SK-N-SH (cell line): ENCODE results near the gene CYREN. TPM values are rescaled to one million over a fixed set of nuclear protein-coding genes. Genes with fewer than 3 reads are reported as not detected.

ENCODE experiments used
- CTCF ChIA-PET: fragments of 300-600, 350-600 bp; formaldehyde crosslinking; extraction: SDS; loops from one replicate; lab custom pipeline; 2021; lab: Yijun Ruan, JAX
- POLR2A ChIA-PET: fragments of 350-600 bp; sonication (Branson Sonifier 250); formaldehyde crosslinking; extraction: SDS; loops from one replicate; lab custom pipeline; 2020; ENCODE audit warnings: antibody characterized with exemption, inconsistent platforms; lab: Yijun Ruan, JAX
- DNase-seq: peaks from one replicate; pipeline ENCODE4 v3.0.0; 2012
- H2AFZ ChIP-seq: fragments of 200-600 bp; sonication (generic); 2 replicates; pipeline ENCODE4 v1.8.1; 2016; ENCODE audit warnings: antibody characterized with exemption, mild to moderate bottlenecking, low read depth
- H3F3A ChIP-seq: fragments of 200-600 bp; sonication (generic); replicated peaks from 2 replicates; pipeline ENCODE3; 2016; ENCODE audit warnings: antibody characterized with exemption, mild to moderate bottlenecking; ENCODE audit not compliant: insufficient read depth
- H3K27ac ChIP-seq, 2 experiments: fragments of 200-500 bp in 1 of 2; fragments of 200-600 bp in 1 of 2; sonication (Bioruptor generic) in 1 of 2; sonication (generic), shearing (Covaris generic) in 1 of 2; 2 replicates each; pipeline versions ENCODE4 v1.5.1 to v1.6.1; 2014 to 2016; ENCODE audit warnings: low read depth in 2 of 2, inconsistent platforms in 1 of 2, low read length in 1 of 2, mild to moderate bottlenecking in 1 of 2, mixed read lengths in 1 of 2
- H3K27me3 ChIP-seq: fragments of 200-600 bp; sonication (generic), shearing (Covaris generic); 2 replicates; pipeline ENCODE4 v1.6.1; 2016; ENCODE audit warnings: mixed run types; ENCODE audit not compliant: insufficient read depth
- H3K36me3 ChIP-seq, 2 experiments: fragments of 200-500 bp in 1 of 2; fragments of 200-600 bp in 1 of 2; sonication (Bioruptor generic) in 1 of 2; sonication (generic) in 1 of 2; replicated peaks in 1 of 2; 2 replicates each; pipeline versions ENCODE3 to v1.5.1; 2014 to 2016; ENCODE audit warnings: low read length in 1 of 2, mild to moderate bottlenecking in 1 of 2; ENCODE audit not compliant: insufficient read depth in 2 of 2, control insufficient read depth in 1 of 2
- H3K4me1 ChIP-seq, 2 experiments: fragments of 200-500 bp in 1 of 2; fragments of 200-600 bp in 1 of 2; sonication (Bioruptor generic) in 1 of 2; sonication (generic), shearing (Covaris generic) in 1 of 2; 2 replicates each; pipeline versions ENCODE4 v1.5.1 to v1.6.1; 2014 to 2016; ENCODE audit warnings: low read depth in 1 of 2, low read length in 1 of 2, mixed run types in 1 of 2; ENCODE audit not compliant: insufficient read depth in 2 of 2, control insufficient read depth in 1 of 2
- H3K4me2 ChIP-seq: fragments of 200-600 bp; sonication (generic), shearing (Covaris generic); 2 replicates; pipeline ENCODE4 v1.6.1; 2017; ENCODE audit warnings: mixed run types
- H3K4me3 ChIP-seq, 2 experiments: fragments of 200-500 bp in 1 of 2; fragments of 200-600 bp in 1 of 2; sonication (Bioruptor generic) in 1 of 2; sonication (generic), shearing (Covaris generic) in 1 of 2; 2 replicates each; pipeline versions ENCODE4 v1.5.1 to v1.8.1; 2014 to 2016; ENCODE audit warnings: low read depth in 2 of 2, inconsistent platforms in 1 of 2, low read length in 1 of 2, mild to moderate bottlenecking in 1 of 2, mixed read lengths in 1 of 2, moderate library complexity in 1 of 2
- H3K79me2 ChIP-seq: fragments of 200-600 bp; sonication (generic); 2 replicates; pipeline ENCODE4 v1.8.1; 2017; ENCODE audit warnings: mild to moderate bottlenecking; ENCODE audit not compliant: insufficient read depth
- H3K9ac ChIP-seq: fragments of 200-600 bp; sonication (generic); 2 replicates; pipeline ENCODE4 v1.6.1; 2017; ENCODE audit warnings: mixed run types
- H3K9me2 ChIP-seq: fragments of 200-600 bp; sonication (generic); 2 replicates; pipeline ENCODE4 v1.6.1; 2017; ENCODE audit warnings: mixed run types
- H3K9me3 ChIP-seq: fragments of 200-600 bp; sonication (generic); 2 replicates; pipeline ENCODE4 v1.6.1; 2017; ENCODE audit warnings: mixed run types, mild to moderate bottlenecking, moderate library complexity
- H4K20me1 ChIP-seq: fragments of 200-600 bp; sonication (generic); 2 replicates; pipeline ENCODE4 v1.6.1; 2017; ENCODE audit warnings: mild to moderate bottlenecking, mixed run types; ENCODE audit not compliant: insufficient read depth
- JUND ChIP-seq: IDR thresholded peaks from 2 replicates; pipeline ENCODE4 v1.4.0; 2012
- SMC3 ChIP-seq: IDR thresholded peaks from 2 replicates; pipeline ENCODE4 v1.6.1; 2012; ENCODE audit warnings: low read depth, low read length, improper control_type of control experiment
- TAF1 ChIP-seq: IDR thresholded peaks from 2 replicates; pipeline ENCODE4 v1.6.1; 2012; ENCODE audit warnings: low read depth, mild to moderate bottlenecking, low read length, moderate library complexity, borderline replicate concordance
- WGBS: methylation state at CpG from one replicate; pipeline ENCODE4 v1.1.6; 2017; ENCODE audit warnings: low lambda C conversion rate; 5-methylcytosine and 5-hydroxymethylcytosine counted together
- polyA plus RNA-seq, 3 experiments: library from polyadenylated mRNA; depleted of rRNA; stranded (reverse); fragments of >200 nt; gene quantifications; 2 replicates each; pipeline ENCODE4 v1.2.3, GENCODE V29; 2012
- TF ChIP-seq, protein P1 (sequence below): fragments of 150-350 bp; IDR thresholded peaks from 2 replicates; pipeline ENCODE4 v1.6.1; 2016; ENCODE audit warnings: mild to moderate bottlenecking, low read depth, low read length
- TF ChIP-seq, protein P2 (sequence below): IDR thresholded peaks from 2 replicates; pipeline ENCODE4 v1.6.1; 2012; ENCODE audit warnings: mild to moderate bottlenecking, low read depth, low read length, moderate library complexity

Gene CYREN
- polyA plus RNA-seq, 1 of the 3 experiments (the other 2 are of a cell fraction), result 53.4 TPM

DNA sequence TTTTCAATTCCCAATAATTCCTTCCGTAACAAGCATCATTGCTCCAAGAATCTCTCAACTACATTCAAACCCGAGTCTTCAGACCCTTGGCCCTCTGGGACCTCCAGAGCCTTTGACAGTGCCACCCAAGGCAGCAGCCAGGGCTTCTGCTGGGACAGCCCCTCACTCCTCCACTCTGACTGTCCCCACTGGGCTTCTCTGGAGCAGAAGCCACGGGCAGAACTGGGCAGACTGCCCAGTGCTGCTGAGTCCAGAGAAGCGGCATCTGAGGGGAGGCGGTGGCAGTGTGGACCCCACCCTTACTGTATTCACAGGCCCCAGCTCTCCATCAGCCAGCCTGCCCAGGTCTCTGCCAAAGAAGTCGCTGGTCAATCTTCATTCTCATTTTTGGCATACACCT, 8.8 kb downstream of the CYREN start:
- peaks cover 24 to 27% of the 10 kb centered on the region in 2 experiments for H3K36me3 ChIP-seq
- H4K20me1 ChIP-seq, result no peaks in the 10 kb centered on the region
- H3K79me2 ChIP-seq, result no peaks in the 10 kb centered on the region
- peaks cover 4 to 11% of the 10 kb centered on the region in 2 experiments; a peak in 3 of 4 replicates for H3K4me1 ChIP-seq
- H3K4me2 ChIP-seq, result no peak overlapping the region
- H3K4me3 ChIP-seq, result no peak overlapping the region
- ChIA-PET CTCF (interaction anchor here (0.6 to 1.1 kb wide), 3 partner anchors 9 to 11 kb away, joined by 3 to 5 read pairs (median 3); partner anchors contain the start of gene CYREN), POLR2A (no interaction called here)
- H3K9ac ChIP-seq, result no peak overlapping the region
- peak; percentile 12 for DNase-seq
- WGBS, result 81% methylated on average over 6 of the region's 6 CpGs
- H3F3A ChIP-seq, result peaks cover 6% of the 10 kb centered on the region
- H2AFZ ChIP-seq, result no peak overlapping the region
- H3K9me2 ChIP-seq, result no peaks in the 10 kb centered on the region
- H3K27ac ChIP-seq, result 0 out of 4 replicates have a peak overlapping the region, but pooled peaks of 1 of the 2 experiments have one; percentile 25
- no peaks in the 10 kb centered on the region for H3K9me3 ChIP-seq
- TF ChIP-seq JUND, result no peak
- no peak for TF ChIP-seq TAF1
- TF ChIP-seq, protein P1, sequence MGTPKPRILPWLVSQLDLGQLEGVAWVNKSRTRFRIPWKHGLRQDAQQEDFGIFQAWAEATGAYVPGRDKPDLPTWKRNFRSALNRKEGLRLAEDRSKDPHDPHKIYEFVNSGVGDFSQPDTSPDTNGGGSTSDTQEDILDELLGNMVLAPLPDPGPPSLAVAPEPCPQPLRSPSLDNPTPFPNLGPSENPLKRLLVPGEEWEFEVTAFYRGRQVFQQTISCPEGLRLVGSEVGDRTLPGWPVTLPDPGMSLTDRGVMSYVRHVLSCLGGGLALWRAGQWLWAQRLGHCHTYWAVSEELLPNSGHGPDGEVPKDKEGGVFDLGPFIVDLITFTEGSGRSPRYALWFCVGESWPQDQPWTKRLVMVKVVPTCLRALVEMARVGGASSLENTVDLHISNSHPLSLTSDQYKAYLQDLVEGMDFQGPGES, result no peak
- TF ChIP-seq SMC3, result no peak
- TF ChIP-seq, all 33 proteins: peak for 0
- H3K27me3 ChIP-seq, result no peaks in the 10 kb centered on the region

DNA sequence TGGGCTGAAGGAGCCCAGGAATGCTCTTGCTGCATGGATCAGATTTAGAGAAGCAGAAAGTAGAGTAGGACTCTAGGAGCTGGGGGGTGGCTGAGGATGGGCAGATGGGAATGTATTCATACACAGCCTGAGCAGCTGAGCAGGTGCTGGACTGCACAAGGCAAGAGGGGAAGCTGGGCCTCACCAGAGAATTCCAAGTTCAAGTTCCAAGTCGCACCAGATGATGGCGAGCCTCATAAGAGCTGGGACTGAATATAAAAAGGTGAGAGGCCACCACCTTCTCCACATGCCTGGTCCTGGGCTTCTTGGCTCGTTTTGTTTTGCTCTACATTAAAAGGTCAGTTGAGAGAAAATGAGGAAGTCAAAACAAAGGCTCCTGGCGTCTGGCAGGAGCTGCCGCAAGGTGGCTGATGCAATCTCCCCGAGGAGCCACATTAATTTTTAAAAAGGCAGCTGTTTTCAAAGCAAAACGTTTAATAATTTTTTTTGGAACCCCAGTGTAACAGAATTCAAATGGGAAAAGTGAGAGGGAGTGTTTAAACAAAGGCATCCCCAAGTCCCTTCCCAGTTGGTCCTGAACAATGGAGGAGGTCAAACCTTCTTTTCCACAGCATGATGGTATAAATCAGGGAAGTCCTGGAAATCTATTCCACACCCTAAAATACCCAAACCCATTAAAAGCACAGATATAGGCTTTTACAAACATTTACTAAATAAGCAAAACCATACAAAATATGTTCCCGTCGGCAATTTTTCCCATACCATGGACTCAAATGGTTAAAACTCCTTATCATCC, 9.5 kb downstream of the CYREN start:
- Histone ChIP-seq H3K9ac (no peak overlapping the region), H4K20me1 (no peaks in the 10 kb centered on the region), H3K36me3 (peaks cover 21% of the 10 kb centered on the region in 2 experiments), H3K4me2 (no peak overlapping the region), H3K9me2 (no peaks in the 10 kb centered on the region), H3K27ac (peak overlapping the region in 1 of 2 experiments; percentile 44; a peak in 1 of 4 replicates), H3K4me1 (peaks cover 4 to 11% of the 10 kb centered on the region in 2 experiments; a peak in 3 of 4 replicates), H2AFZ (no peak overlapping the region), H3K27me3 (no peaks in the 10 kb centered on the region), H3K79me2 (no peaks in the 10 kb centered on the region), H3K4me3 (no peak overlapping the region), H3F3A (peaks cover 6% of the 10 kb centered on the region), H3K9me3 (no peaks in the 10 kb centered on the region; the same call in 1 of the 2 replicates)
- CTCF ChIA-PET, result interaction anchor here (0.6 to 1.5 kb wide), 3 partner anchors 10 to 14 kb away, joined by 3 to 5 read pairs (median 5); partner anchors contain the start of genes CYREN and TMEM140
- TF ChIP-seq, protein P1, result no peak
- TF ChIP-seq, protein P2, sequence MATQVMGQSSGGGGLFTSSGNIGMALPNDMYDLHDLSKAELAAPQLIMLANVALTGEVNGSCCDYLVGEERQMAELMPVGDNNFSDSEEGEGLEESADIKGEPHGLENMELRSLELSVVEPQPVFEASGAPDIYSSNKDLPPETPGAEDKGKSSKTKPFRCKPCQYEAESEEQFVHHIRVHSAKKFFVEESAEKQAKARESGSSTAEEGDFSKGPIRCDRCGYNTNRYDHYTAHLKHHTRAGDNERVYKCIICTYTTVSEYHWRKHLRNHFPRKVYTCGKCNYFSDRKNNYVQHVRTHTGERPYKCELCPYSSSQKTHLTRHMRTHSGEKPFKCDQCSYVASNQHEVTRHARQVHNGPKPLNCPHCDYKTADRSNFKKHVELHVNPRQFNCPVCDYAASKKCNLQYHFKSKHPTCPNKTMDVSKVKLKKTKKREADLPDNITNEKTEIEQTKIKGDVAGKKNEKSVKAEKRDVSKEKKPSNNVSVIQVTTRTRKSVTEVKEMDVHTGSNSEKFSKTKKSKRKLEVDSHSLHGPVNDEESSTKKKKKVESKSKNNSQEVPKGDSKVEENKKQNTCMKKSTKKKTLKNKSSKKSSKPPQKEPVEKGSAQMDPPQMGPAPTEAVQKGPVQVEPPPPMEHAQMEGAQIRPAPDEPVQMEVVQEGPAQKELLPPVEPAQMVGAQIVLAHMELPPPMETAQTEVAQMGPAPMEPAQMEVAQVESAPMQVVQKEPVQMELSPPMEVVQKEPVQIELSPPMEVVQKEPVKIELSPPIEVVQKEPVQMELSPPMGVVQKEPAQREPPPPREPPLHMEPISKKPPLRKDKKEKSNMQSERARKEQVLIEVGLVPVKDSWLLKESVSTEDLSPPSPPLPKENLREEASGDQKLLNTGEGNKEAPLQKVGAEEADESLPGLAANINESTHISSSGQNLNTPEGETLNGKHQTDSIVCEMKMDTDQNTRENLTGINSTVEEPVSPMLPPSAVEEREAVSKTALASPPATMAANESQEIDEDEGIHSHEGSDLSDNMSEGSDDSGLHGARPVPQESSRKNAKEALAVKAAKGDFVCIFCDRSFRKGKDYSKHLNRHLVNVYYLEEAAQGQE, result 0 out of 2 replicates have a peak, but pooled peaks have one; percentile 55
- DNase-seq, result peak; percentile 13
- POLR2A ChIA-PET, result interaction anchor here (0.9 kb wide), 1 partner anchor 174 kb away, joined by 3 read pairs; the partner anchor contains the start of gene AGBL3
- 81% methylated on average over 9 of the region's 9 CpGs for WGBS
